ENCODE results near the gene ZNF497. TPM values are rescaled to one million over a fixed set of nuclear protein-coding genes. Genes with fewer than 3 reads are reported as not detected.

ZNF497 gene
- total and polyA plus RNA-seq, 2 of the 13 experiments (the other 11 are each of a cell fraction or from before 2014, with no cell fraction given) = 1.5 to 1.9 TPM

DNA sequence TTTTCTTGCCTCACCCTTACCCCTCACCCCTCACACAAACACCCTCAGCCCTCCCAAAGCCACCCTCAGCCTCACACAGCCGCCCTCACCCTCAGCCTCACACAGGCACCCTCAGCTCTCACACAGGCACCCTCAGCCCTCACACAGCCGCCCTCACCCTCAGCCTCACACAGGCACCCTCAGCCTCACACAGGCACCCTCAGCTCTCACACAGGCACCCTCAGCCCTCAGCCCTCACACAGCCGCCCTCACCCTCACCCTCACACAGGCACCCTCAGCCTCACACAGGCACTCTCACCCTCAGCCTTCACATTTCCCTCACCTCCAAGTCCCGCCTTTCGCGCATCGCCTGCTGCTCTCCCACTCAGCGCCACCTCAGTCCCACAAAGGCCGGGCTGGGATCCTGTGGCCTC, 36.0 kb downstream of the ZNF497 start (continued):
- TF ChIP-seq KDM5A (IDR thresholded peaks at IDR 0.05; ENCODE audit: borderline replicate concordance, low read length) (no peak), ARID2 (CRISPR knock-in tag; IDR thresholded peaks at IDR 0.05; ENCODE audit: borderline replicate concordance) (0 out of 2 replicates have a peak, but pooled peaks have one; percentile 75), HOXA3 (CRISPR knock-in tag; IDR thresholded peaks at IDR 0.05) (no peak), ZNF160 (CRISPR knock-in tag; IDR thresholded peaks at IDR 0.05) (no peak), PPARG (CRISPR knock-in tag; conservative IDR thresholded peaks at IDR 0.05) (no peak), ZNF24 (IDR thresholded peaks at IDR 0.05) (no peak), TOPORS (CRISPR knock-in tag; IDR thresholded peaks at IDR 0.05) (no peak), ZNF562 (CRISPR knock-in tag; IDR thresholded peaks at IDR 0.05; ENCODE audit: borderline replicate concordance) (no peak), HMG20B (CRISPR knock-in tag; conservative IDR thresholded peaks at IDR 0.05) (no peak), ZNF138 (CRISPR knock-in tag; IDR thresholded peaks at IDR 0.05; ENCODE audit: low read depth) (0 out of 2 replicates have a peak, but pooled peaks have one; percentile 65), ZNF274 (CRISPR knock-in tag; IDR thresholded peaks at IDR 0.05) (no peak), MTA1 (CRISPR knock-in tag; IDR thresholded peaks at IDR 0.05; ENCODE audit: borderline replicate concordance) (no peak), ZNF773 (CRISPR knock-in tag; IDR thresholded peaks at IDR 0.05; ENCODE audit: borderline replicate concordance) (no peak), SMYD3 (CRISPR knock-in tag; IDR thresholded peaks at IDR 0.05) (peak; percentile 62; the same call in 1 of the 2 replicates), MYC (CRISPR knock-in tag; IDR thresholded peaks at IDR 0.05; ENCODE audit: borderline replicate concordance) (no peak), ZNF253 (CRISPR knock-in tag; IDR thresholded peaks at IDR 0.05; ENCODE audit: borderline replicate concordance) (no peak), GFI1 (CRISPR knock-in tag; IDR thresholded peaks at IDR 0.05; ENCODE audit: borderline replicate concordance) (no peak), PHF5A (CRISPR knock-in tag; IDR thresholded peaks at IDR 0.05; ENCODE audit: low read depth, unreplicated experiment) (no peak), ZNF484 (CRISPR knock-in tag; IDR thresholded peaks at IDR 0.05; ENCODE audit: borderline replicate concordance, low read depth) (no peak), ZNF781 (CRISPR knock-in tag; IDR thresholded peaks at IDR 0.05; ENCODE audit: borderline replicate concordance, not compliant biosample characterization) (peak; percentile 53), ZFP1 (CRISPR knock-in tag; IDR thresholded peaks at IDR 0.05) (no peak), CAMTA2 (CRISPR knock-in tag; IDR thresholded peaks at IDR 0.05; ENCODE audit: borderline replicate concordance) (0 out of 2 replicates have a peak, but pooled peaks have one; percentile 70), LCORL (IDR thresholded peaks at IDR 0.05) (no peak), LCORL (CRISPR knock-in tag; IDR thresholded peaks at IDR 0.05) (no peak)
- TF ChIP-seq, protein P1, sequence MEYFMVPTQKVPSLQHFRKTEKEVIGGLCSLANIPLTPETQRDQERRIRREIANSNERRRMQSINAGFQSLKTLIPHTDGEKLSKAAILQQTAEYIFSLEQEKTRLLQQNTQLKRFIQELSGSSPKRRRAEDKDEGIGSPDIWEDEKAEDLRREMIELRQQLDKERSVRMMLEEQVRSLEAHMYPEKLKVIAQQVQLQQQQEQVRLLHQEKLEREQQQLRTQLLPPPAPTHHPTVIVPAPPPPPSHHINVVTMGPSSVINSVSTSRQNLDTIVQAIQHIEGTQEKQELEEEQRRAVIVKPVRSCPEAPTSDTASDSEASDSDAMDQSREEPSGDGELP (IDR thresholded peaks at IDR 0.05; ENCODE audit: borderline replicate concordance, low read depth) = no peak
- TF ChIP-seq, protein P2, sequence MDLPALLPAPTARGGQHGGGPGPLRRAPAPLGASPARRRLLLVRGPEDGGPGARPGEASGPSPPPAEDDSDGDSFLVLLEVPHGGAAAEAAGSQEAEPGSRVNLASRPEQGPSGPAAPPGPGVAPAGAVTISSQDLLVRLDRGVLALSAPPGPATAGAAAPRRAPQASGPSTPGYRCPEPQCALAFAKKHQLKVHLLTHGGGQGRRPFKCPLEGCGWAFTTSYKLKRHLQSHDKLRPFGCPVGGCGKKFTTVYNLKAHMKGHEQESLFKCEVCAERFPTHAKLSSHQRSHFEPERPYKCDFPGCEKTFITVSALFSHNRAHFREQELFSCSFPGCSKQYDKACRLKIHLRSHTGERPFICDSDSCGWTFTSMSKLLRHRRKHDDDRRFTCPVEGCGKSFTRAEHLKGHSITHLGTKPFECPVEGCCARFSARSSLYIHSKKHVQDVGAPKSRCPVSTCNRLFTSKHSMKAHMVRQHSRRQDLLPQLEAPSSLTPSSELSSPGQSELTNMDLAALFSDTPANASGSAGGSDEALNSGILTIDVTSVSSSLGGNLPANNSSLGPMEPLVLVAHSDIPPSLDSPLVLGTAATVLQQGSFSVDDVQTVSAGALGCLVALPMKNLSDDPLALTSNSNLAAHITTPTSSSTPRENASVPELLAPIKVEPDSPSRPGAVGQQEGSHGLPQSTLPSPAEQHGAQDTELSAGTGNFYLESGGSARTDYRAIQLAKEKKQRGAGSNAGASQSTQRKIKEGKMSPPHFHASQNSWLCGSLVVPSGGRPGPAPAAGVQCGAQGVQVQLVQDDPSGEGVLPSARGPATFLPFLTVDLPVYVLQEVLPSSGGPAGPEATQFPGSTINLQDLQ (CRISPR knock-in tag; IDR thresholded peaks at IDR 0.05) = no peak
- TF ChIP-seq, protein P3, sequence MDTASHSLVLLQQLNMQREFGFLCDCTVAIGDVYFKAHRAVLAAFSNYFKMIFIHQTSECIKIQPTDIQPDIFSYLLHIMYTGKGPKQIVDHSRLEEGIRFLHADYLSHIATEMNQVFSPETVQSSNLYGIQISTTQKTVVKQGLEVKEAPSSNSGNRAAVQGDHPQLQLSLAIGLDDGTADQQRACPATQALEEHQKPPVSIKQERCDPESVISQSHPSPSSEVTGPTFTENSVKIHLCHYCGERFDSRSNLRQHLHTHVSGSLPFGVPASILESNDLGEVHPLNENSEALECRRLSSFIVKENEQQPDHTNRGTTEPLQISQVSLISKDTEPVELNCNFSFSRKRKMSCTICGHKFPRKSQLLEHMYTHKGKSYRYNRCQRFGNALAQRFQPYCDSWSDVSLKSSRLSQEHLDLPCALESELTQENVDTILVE (CRISPR knock-in tag; IDR thresholded peaks at IDR 0.05) = no peak
- TF ChIP-seq, protein P4, sequence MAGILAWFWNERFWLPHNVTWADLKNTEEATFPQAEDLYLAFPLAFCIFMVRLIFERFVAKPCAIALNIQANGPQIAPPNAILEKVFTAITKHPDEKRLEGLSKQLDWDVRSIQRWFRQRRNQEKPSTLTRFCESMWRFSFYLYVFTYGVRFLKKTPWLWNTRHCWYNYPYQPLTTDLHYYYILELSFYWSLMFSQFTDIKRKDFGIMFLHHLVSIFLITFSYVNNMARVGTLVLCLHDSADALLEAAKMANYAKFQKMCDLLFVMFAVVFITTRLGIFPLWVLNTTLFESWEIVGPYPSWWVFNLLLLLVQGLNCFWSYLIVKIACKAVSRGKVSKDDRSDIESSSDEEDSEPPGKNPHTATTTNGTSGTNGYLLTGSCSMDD (CRISPR knock-in tag; IDR thresholded peaks at IDR 0.05) = no peak
